HCT116 (cell line): ENCODE data around the gene WTAP. TPM values are rescaled to one million over a fixed set of nuclear protein-coding genes. Genes with fewer than 3 reads are reported as not detected.

Experiments
- ATAC-seq: fragments of 200-7000 bp; cut with Tn5 transposase; 2 replicates; pipeline ENCODE4 v1.9.1; 2020; ENCODE audit warnings: mild to moderate bottlenecking, moderate library complexity
- BruUV-seq: library from RNA; stranded (reverse); fragments of 400-500 nt; replicated peaks from 2 replicates; lab custom pipeline; 2021; lab: Mats Ljungman, UMichigan
- CTCF ChIA-PET: fragments of 300-600 bp; sonication (Branson Sonifier 250); formaldehyde crosslinking; loops from one replicate; lab custom pipeline; 2021; ENCODE audit warnings: antibody characterized with exemption; lab: Charles Lee
- POLR2A ChIA-PET: fragments of 300-600, 350-600 bp; sonication (Branson Sonifier 250); formaldehyde crosslinking; loops from one replicate; lab custom pipeline; 2021; ENCODE audit warnings: antibody characterized with exemption; lab: Charles Lee
- RAD21 ChIA-PET, 2 experiments: fragments of 300-600 bp; sonication (Branson Sonifier 250); formaldehyde crosslinking; loops; one replicate each; lab custom pipeline; 2023; ENCODE audit warnings: low total read pairs in 2 of 2; ENCODE audit not compliant: uncharacterized antibody in 2 of 2, unreplicated experiment in 2 of 2, low non-redundant PET in 1 of 2; lab: Charles Lee
- DNase-seq: peaks from one replicate; pipeline ENCODE4 v3.0.0-alpha.2; 2010; ENCODE audit warnings: low read depth, low spot score
- H2AFZ ChIP-seq: fragments of 200-600 bp; shearing (Covaris generic), sonication (generic); 2 replicates; pipeline ENCODE4 v1.6.1; 2017; ENCODE audit warnings: low read depth, mixed run types, mixed read lengths, antibody characterized with exemption, low read length; ENCODE audit not compliant: poor library complexity, severe bottlenecking
- H3K27ac ChIP-seq: 2 replicates; pipeline ENCODE4 v1.5.1; 2012; ENCODE audit warnings: low read depth, low read length
- H3K27me3 ChIP-seq: fragments of 200-600 bp; sonication (generic); 2 replicates; pipeline ENCODE4 v1.6.1; 2016; ENCODE audit warnings: mixed run types, low read length, mixed read lengths; ENCODE audit not compliant: insufficient read depth
- H3K36me3 ChIP-seq, 2 experiments: fragments of 200-500 bp in 1 of 2; fragments of 200-600 bp in 1 of 2; sonication (Bioruptor generic) in 1 of 2; sonication (generic) in 1 of 2; 2 replicates each; pipeline versions ENCODE4 v1.5.1 to v1.6.1; 2014 to 2016; ENCODE audit warnings: low read length in 2 of 2, inconsistent platforms in 1 of 2, mixed read lengths in 1 of 2, mixed run types in 1 of 2; ENCODE audit not compliant: insufficient read depth in 2 of 2, control insufficient read depth in 1 of 2
- H3K4me1 ChIP-seq, 2 experiments: fragments of 200-600 bp in 1 of 2; sonication (generic) in 1 of 2; 2 replicates each; pipeline versions ENCODE4 v1.5.1 to v1.6.1; 2012 to 2017; ENCODE audit warnings: low read length in 2 of 2, inconsistent platforms in 1 of 2, mild to moderate bottlenecking in 1 of 2, mixed read lengths in 1 of 2, mixed run types in 1 of 2, moderate library complexity in 1 of 2; ENCODE audit not compliant: insufficient read depth in 2 of 2, control insufficient read depth in 1 of 2
- H3K4me2 ChIP-seq: fragments of 200-600 bp; sonication (generic); 2 replicates; pipeline ENCODE4 v1.6.1; 2017; ENCODE audit warnings: mixed run types, low read length, mixed read lengths
- H3K4me3 ChIP-seq, 2 experiments: fragments of 200-600 bp in 1 of 2; sonication (generic) in 1 of 2; replicated peaks in 1 of 2; 2 replicates each; pipeline ENCODE4 v1.5.1; 2011 to 2016; ENCODE audit warnings: low read length in 2 of 2, control low read depth in 1 of 2, low read depth in 1 of 2, mild to moderate bottlenecking in 1 of 2, mixed read lengths in 1 of 2, mixed run types in 1 of 2
- H3K79me2 ChIP-seq: fragments of 200-600 bp; sonication (generic); 2 replicates; pipeline ENCODE4 v1.6.1; 2017; ENCODE audit warnings: mild to moderate bottlenecking, mixed run types, low read length, moderate library complexity, mixed read lengths; ENCODE audit not compliant: insufficient read depth
- H3K9ac ChIP-seq: fragments of 200-600 bp; sonication (generic); 2 replicates; pipeline ENCODE4 v1.6.1; 2016; ENCODE audit warnings: low read length, mixed read lengths
- H3K9me2 ChIP-seq: fragments of 200-600 bp; sonication (generic), shearing (Covaris generic); 2 replicates; pipeline ENCODE4 v1.6.1; 2017; ENCODE audit warnings: mixed run types, mild to moderate bottlenecking, moderate library complexity; ENCODE audit not compliant: insufficient read depth
- H3K9me3 ChIP-seq, 2 experiments: fragments of 200-500 bp in 1 of 2; fragments of 200-600 bp in 1 of 2; sonication (Bioruptor generic) in 1 of 2; sonication (generic) in 1 of 2; 2 replicates each; pipeline ENCODE4 v1.6.1; 2014 to 2017; ENCODE audit warnings: low read length in 2 of 2, mixed read lengths in 2 of 2, inconsistent platforms in 1 of 2, low read depth in 1 of 2, mild to moderate bottlenecking in 1 of 2, mixed run types in 1 of 2, moderate library complexity in 1 of 2; ENCODE audit not compliant: control insufficient read depth in 1 of 2, insufficient read depth in 1 of 2
- H4K20me1 ChIP-seq: fragments of 200-600 bp; sonication (generic), shearing (Covaris generic); 2 replicates; pipeline ENCODE4 v1.6.1; 2017; ENCODE audit warnings: mixed run types, mild to moderate bottlenecking, moderate library complexity; ENCODE audit not compliant: insufficient read depth
- EGR1 ChIP-seq: IDR thresholded peaks from 2 replicates; pipeline ENCODE4 v1.6.1; 2012; ENCODE audit warnings: low read depth
- EZH2phosphoT487 ChIP-seq: fragments of 200-600 bp; IDR thresholded peaks from 2 replicates; pipeline ENCODE4 v1.6.1; 2018; ENCODE audit warnings: antibody characterized with exemption, borderline replicate concordance
- JUND ChIP-seq: IDR thresholded peaks from 2 replicates; pipeline ENCODE4 v1.6.1; 2012
- POLR2A ChIP-seq: IDR thresholded peaks from 2 replicates; pipeline ENCODE4 v1.7.0; 2011; ENCODE audit warnings: borderline replicate concordance; ENCODE audit not compliant: insufficient read depth, insufficient read length; ENCODE audit errors: extremely low read depth
- POLR2AphosphoS5 ChIP-seq: IDR thresholded peaks from 2 replicates; pipeline ENCODE4 v1.6.1; 2011; ENCODE audit warnings: mild to moderate bottlenecking, low read depth, low read length, moderate library complexity
- SIN3A ChIP-seq: IDR thresholded peaks from 2 replicates; pipeline ENCODE4 v1.6.1; 2012; ENCODE audit warnings: low read depth
- SRF ChIP-seq: IDR thresholded peaks from 2 replicates; pipeline ENCODE4 v1.6.1; 2012; ENCODE audit warnings: low read depth
- TCF7L2 ChIP-seq: IDR thresholded peaks from 2 replicates; pipeline ENCODE4 v1.7.0; 2011; ENCODE audit warnings: borderline replicate concordance, inconsistent platforms; ENCODE audit not compliant: insufficient read depth, insufficient read length; ENCODE audit errors: extremely low read depth
- intact Hi-C: fragments of 100-400 bp; cut with micrococcal nuclease; formaldehyde crosslinking; loops from 2 replicates; pipeline ENCODE4 v1.10.0; 2022
- total RNA-seq: library from RNA; stranded (reverse); gene quantifications from one replicate; pipeline ENCODE4 v1.2.1, GENCODE V29; 2021; ENCODE audit not compliant: unreplicated experiment
- TF ChIP-seq, protein P1 (sequence below): IDR thresholded peaks from 2 replicates; pipeline ENCODE4 v1.6.1; 2012; ENCODE audit warnings: low read depth

The WTAP gene
- total RNA-seq, 1 experiment from 2014 or later, result 88.6 TPM

DNA sequence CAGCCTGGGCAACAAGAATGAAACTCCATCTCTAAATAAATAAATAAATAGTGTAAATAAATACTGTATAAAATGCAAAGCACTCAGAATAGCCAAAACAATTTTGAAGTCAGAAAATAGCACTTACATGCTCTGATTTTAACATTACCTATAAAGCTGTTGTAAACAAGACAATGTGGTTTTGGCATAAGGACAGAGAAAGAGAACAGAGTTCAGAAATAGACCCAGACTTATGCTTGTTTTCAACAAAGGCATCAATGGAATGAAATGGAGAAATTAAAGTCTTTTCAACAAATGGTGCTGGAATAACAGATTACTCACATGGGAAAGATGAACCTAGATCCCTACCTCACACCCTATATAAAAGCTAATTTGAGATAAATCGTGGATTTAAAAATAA, 44.9 kb downstream of the WTAP start:
- Histone ChIP-seq H3K4me2 (no peak overlapping the region), H3K4me3 (no peak overlapping the region), H3K4me1 (peaks cover 0 to 5% of the 10 kb centered on the region in 2 experiments; a peak in 2 of 4 replicates), H4K20me1 (no peaks in the 10 kb centered on the region), H2AFZ (no peak overlapping the region), H3K9me2 (no peaks in the 10 kb centered on the region), H3K79me2 (no peaks in the 10 kb centered on the region)
- CTCF ChIA-PET, result no interaction called here
- intact Hi-C loops, result no loop called here
- DNase-seq, result no peak
- TF ChIP-seq, protein P1, sequence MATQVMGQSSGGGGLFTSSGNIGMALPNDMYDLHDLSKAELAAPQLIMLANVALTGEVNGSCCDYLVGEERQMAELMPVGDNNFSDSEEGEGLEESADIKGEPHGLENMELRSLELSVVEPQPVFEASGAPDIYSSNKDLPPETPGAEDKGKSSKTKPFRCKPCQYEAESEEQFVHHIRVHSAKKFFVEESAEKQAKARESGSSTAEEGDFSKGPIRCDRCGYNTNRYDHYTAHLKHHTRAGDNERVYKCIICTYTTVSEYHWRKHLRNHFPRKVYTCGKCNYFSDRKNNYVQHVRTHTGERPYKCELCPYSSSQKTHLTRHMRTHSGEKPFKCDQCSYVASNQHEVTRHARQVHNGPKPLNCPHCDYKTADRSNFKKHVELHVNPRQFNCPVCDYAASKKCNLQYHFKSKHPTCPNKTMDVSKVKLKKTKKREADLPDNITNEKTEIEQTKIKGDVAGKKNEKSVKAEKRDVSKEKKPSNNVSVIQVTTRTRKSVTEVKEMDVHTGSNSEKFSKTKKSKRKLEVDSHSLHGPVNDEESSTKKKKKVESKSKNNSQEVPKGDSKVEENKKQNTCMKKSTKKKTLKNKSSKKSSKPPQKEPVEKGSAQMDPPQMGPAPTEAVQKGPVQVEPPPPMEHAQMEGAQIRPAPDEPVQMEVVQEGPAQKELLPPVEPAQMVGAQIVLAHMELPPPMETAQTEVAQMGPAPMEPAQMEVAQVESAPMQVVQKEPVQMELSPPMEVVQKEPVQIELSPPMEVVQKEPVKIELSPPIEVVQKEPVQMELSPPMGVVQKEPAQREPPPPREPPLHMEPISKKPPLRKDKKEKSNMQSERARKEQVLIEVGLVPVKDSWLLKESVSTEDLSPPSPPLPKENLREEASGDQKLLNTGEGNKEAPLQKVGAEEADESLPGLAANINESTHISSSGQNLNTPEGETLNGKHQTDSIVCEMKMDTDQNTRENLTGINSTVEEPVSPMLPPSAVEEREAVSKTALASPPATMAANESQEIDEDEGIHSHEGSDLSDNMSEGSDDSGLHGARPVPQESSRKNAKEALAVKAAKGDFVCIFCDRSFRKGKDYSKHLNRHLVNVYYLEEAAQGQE, result no peak
- TF ChIP-seq JUND, result no peak
- TF ChIP-seq, all 23 proteins: peak for 0
- Histone ChIP-seq H3K9me3 (no peaks in the 10 kb centered on the region), H3K27ac (no peak overlapping the region), H3K36me3 (peaks cover 4 to 10% of the 10 kb centered on the region in 2 experiments; a peak in 2 of 4 replicates), H3K9ac (no peak overlapping the region), H3K27me3 (no peaks in the 10 kb centered on the region)
- no peak for ATAC-seq
- ChIA-PET POLR2A (interaction anchor here (1.8 kb wide), 1 partner anchor 18 kb away, joined by 6 read pairs; the partner anchor contains the start of genes MRPL18 and TCP1), RAD21 (interaction anchor here in 1 of 2 experiments (0.6 kb wide), 1 partner anchor 529 kb away, joined by 4 read pairs; no protein-coding TSS in a partner anchor)
- BruUV-seq, result no TSS peak

DNA sequence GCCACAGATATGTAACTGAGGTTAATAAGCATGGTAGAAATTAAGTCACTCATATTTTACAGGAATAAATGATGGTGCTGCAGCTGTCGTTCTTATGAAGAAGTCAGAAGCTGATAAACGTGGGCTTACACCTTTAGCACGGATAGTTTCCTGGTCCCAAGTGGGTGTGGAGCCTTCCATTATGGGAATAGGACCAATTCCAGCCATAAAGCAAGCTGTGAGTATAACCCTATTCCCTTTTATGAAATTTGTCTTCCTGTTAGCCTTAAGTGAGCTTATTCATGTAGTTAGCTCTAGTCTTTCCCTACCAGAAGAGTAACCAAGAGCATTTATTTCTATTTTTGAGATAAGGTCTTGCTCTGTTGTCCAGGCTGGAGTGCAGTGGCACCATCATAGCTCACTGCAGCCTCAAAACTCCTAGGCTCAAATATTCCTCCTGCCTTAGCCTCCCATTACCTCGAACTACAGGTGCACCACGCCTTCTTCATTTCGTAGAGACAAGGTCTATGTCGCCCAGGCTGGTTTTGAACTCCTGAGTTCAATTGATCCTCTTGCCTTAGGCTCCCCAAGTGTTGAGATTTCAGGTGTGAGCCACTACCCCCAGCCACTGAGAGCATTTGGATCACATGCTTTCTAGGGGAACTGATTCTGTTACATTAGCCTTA, 50.1 kb downstream of the WTAP start:
- no peak overlapping the region; the same call in 1 of the 2 replicates for H3K4me2 ChIP-seq
- no peaks in the 10 kb centered on the region for H3K27me3 ChIP-seq
- H3K9ac ChIP-seq, result no peak overlapping the region
- CTCF ChIA-PET, result no interaction called here
- POLR2A ChIA-PET, result interaction anchor here (1.4 kb wide), 1 partner anchor 12 kb away, joined by 8 read pairs; the partner anchor contains the start of gene TCP1
- H4K20me1 ChIP-seq, result peaks cover 28% of the 10 kb centered on the region; the same call in 1 of the 2 replicates
- DNase-seq (no peak), ATAC-seq (peak; percentile 43)
- RAD21 ChIA-PET, result no interaction called here
- peaks cover 0 to 11% of the 10 kb centered on the region in 2 experiments; a peak in 2 of 4 replicates for H3K4me1 ChIP-seq
- no peaks in the 10 kb centered on the region for H3K9me3 ChIP-seq
- no peaks in the 10 kb centered on the region for H3K9me2 ChIP-seq
- H3K36me3 ChIP-seq, result peaks cover 40 to 50% of the 10 kb centered on the region in 2 experiments
- no peak overlapping the region for H3K27ac ChIP-seq
- H3K4me3 ChIP-seq, result no peak overlapping the region
- no peak overlapping the region for H2AFZ ChIP-seq
- H3K79me2 ChIP-seq, result peaks cover 32% of the 10 kb centered on the region
- TF ChIP-seq SRF (no peak), POLR2AphosphoS5 (0 out of 2 replicates have a peak, but pooled peaks have one; percentile 32), SIN3A (no peak), TCF7L2 (no peak), POLR2A (no peak), EZH2phosphoT487 (no peak), EGR1 (no peak)
- BruUV-seq, result no TSS peak
- intact Hi-C loops, result no loop called here
